Renal pelvis (tissue), 12 donors: ENCODE measurements around the gene DUSP8. TPM values are rescaled to one million over a fixed set of nuclear protein-coding genes. Genes with fewer than 3 reads are reported as not detected.
"Not testable (repeated sequence)": the region's sequence is repeated elsewhere in the genome, so short reads cannot be mapped to it uniquely, and the experiment has no call there.

ENCODE experiments used
- DNase-seq: peaks from one replicate; pipeline ENCODE4 v3.0.0-alpha.2; 2013
- long read RNA-seq, 16 experiments: transcript quantifications; one replicate each; lab custom pipeline, GENCODE V29; 2026
- polyA plus RNA-seq, 3 donors: library from polyadenylated mRNA; unstranded; fragments of 120-200 nt; gene quantifications; one replicate each; pipeline ENCODE4 v1.2.1, GENCODE V29; 2013; ENCODE audit not compliant: insufficient read length in 3 of 3

DUSP8 gene
- 1 to 10 TPM; 3.0 to 4.0 (median 3.6) TPM for polyA plus RNA-seq
- long read RNA-seq, donor 1 = 0 reads
- long read RNA-seq, donor 2, full-length matches to known transcripts = 1 of 1 reads
- long read RNA-seq, donor 2, partial matches to known transcripts = 0 of 1 reads
- long read RNA-seq, donor 2, other reads (novel, unspliced or antisense) = 0 of 1 reads
- long read RNA-seq, donor 3 = 0 reads
- long read RNA-seq, donor 4 = 0 reads
- long read RNA-seq, donor 5, full-length matches to known transcripts = 1 of 1 reads
- long read RNA-seq, donor 5, partial matches to known transcripts = 0 of 1 reads
- long read RNA-seq, donor 5, other reads (novel, unspliced or antisense) = 0 of 1 reads
- long read RNA-seq, donor 6, full-length matches to known transcripts = 2 of 2 reads
- long read RNA-seq, donor 6, partial matches to known transcripts = 0 of 2 reads
- long read RNA-seq, donor 6, other reads (novel, unspliced or antisense) = 0 of 2 reads
- long read RNA-seq, donor 7, full-length matches to known transcripts = 2 of 2 reads
- long read RNA-seq, donor 7, partial matches to known transcripts = 0 of 2 reads
- long read RNA-seq, donor 7, other reads (novel, unspliced or antisense) = 0 of 2 reads
- long read RNA-seq, donor 8 = 0 reads
- long read RNA-seq, donor 9 = 0 reads
- long read RNA-seq, donor 10 = 0 reads
- long read RNA-seq, donor 11 = 0 reads
- long read RNA-seq, donor 12, full-length matches to known transcripts = 1 of 1 reads
- long read RNA-seq, donor 12, partial matches to known transcripts = 0 of 1 reads
- long read RNA-seq, donor 12, other reads (novel, unspliced or antisense) = 0 of 1 reads
- long read RNA-seq, donor 13 = 0 reads
- long read RNA-seq, donor 14 = 0 reads
- long read RNA-seq, donor 15, full-length matches to known transcripts = 3 of 3 reads
- long read RNA-seq, donor 15, partial matches to known transcripts = 0 of 3 reads
- long read RNA-seq, donor 15, other reads (novel, unspliced or antisense) = 0 of 3 reads
- long read RNA-seq, donor 16 = 0 reads

- peak; percentile 82 for DNase-seq
Observed at GRCh38 chr11:1572197-1573076, at the start of gene DUSP8. Gene DUSP8, minus strand, starts transcription at chr11:1572271. Its CDS starts 6,445 bp downstream, at chr11:1565826.

- DNase-seq = no peak
Observed at GRCh38 chr11:1619449-1619848, 47.4 kb upstream of the DUSP8 start.

- DNase-seq = no peak
Observed at GRCh38 chr11:1618231-1618630, 46.2 kb upstream of the DUSP8 start.

GRCh38 chr11:1608363-1608762 is 36.3 kb upstream of the DUSP8 start, which contains the start of gene KRTAP5-3:
Gene KRTAP5-3, minus strand, starts transcription at chr11:1608463. Its CDS starts 78 bp downstream, at chr11:1608385.
- no peak for DNase-seq

GRCh38 chr11:1607901-1608300 is 35.8 kb upstream of the DUSP8 start:
- DNase-seq = not testable (repeated sequence)

GRCh38 chr11:1607156-1607845 is 35.2 kb upstream of the DUSP8 start:
- DNase-seq = not testable (repeated sequence)

GRCh38 chr11:1605923-1606322 is 33.9 kb upstream of the DUSP8 start:
- not testable (repeated sequence) for DNase-seq

GRCh38 chr11:1604711-1605110 is 32.6 kb upstream of the DUSP8 start:
- DNase-seq = no peak

- no peak for DNase-seq
Observed at GRCh38 chr11:1604181-1604580, 32.1 kb upstream of the DUSP8 start.

GRCh38 chr11:1603629-1604028 is 31.6 kb upstream of the DUSP8 start:
- no peak for DNase-seq

GRCh38 chr11:1601663-1602062 is 29.6 kb upstream of the DUSP8 start:
- not testable (repeated sequence) for DNase-seq

GRCh38 chr11:1600626-1601025 is 28.6 kb upstream of the DUSP8 start:
- no peak for DNase-seq

- DNase-seq = no peak
Observed at GRCh38 chr11:1598816-1599215, 26.7 kb upstream of the DUSP8 start.

GRCh38 chr11:1598406-1598805 is 26.3 kb upstream of the DUSP8 start:
- DNase-seq = not testable (repeated sequence)

GRCh38 chr11:1597994-1598380 is 25.9 kb upstream of the DUSP8 start, which contains the start of gene KRTAP5-2:
Gene KRTAP5-2, minus strand, starts transcription at chr11:1598294. Its CDS starts 44 bp downstream, at chr11:1598250.
- no peak for DNase-seq

- DNase-seq = no peak
Observed at GRCh38 chr11:1597331-1597993, 25.4 kb upstream of the DUSP8 start.

- not testable (repeated sequence) for DNase-seq
Observed at GRCh38 chr11:1596576-1597121, 24.6 kb upstream of the DUSP8 start.

GRCh38 chr11:1595994-1596575 is 24.0 kb upstream of the DUSP8 start:
- not testable (repeated sequence) for DNase-seq

GRCh38 chr11:1592628-1593027 is 20.6 kb upstream of the DUSP8 start:
- no peak for DNase-seq
